Ovary (tissue), 9 donors: ENCODE data around the gene PHKB. TPM values are rescaled to one million over a fixed set of nuclear protein-coding genes. Genes with fewer than 3 reads are reported as not detected.

ENCODE experiments used
- DNase-seq, 5 donors: peaks; one replicate each; pipeline ENCODE4 v3.0.0-alpha.2; 2019 to 2020
- H3K27ac ChIP-seq, 2 donors: fragments of 200-600 bp; one replicate each; pipeline versions ENCODE4 v1.5.1 to v1.8.0; 2019 to 2022
- H3K27me3 ChIP-seq: fragments of 200-600 bp; one replicate; pipeline ENCODE4 v1.8.0; 2022
- H3K36me3 ChIP-seq: fragments of 200-600 bp; sonication (generic); one replicate; pipeline ENCODE4 v1.5.1; 2019
- H3K4me1 ChIP-seq: one replicate; pipeline ENCODE4 v1.8.1; 2013; ENCODE audit warnings: mild to moderate bottlenecking, moderate library complexity; ENCODE audit not compliant: insufficient read depth
- H3K4me3 ChIP-seq: fragments of 200-600 bp; sonication (generic); one replicate; pipeline ENCODE4 v1.5.1; 2017
- H3K9me3 ChIP-seq, 2 donors: fragments of 200-600 bp in 1 of 2; sonication (generic) in 1 of 2; one replicate each; pipeline versions ENCODE4 v1.5.1 to v1.8.1; 2013 to 2019; ENCODE audit warnings: mild to moderate bottlenecking in 1 of 2, moderate library complexity in 1 of 2
- EP300 ChIP-seq: sonication (generic); formaldehyde crosslinking; IDR thresholded peaks from one replicate; pipeline ENCODE4 v1.6.1; 2017; ENCODE audit warnings: antibody characterized with exemption
- POLR2A ChIP-seq: fragments of 450-650 bp; IDR thresholded peaks from one replicate; pipeline ENCODE4 v1.6.1; 2017; ENCODE audit warnings: antibody characterized with exemption, mild to moderate bottlenecking, moderate library complexity
- WGBS, 3 donors: extraction: QIAGEN DNeasy Blood & Tissue Kit in 1 of 3; methylation state at CpG; one replicate each; pipeline versions ENCODE4 v1.1.5 to v1.1.7; 2013 to 2017; 5-methylcytosine and 5-hydroxymethylcytosine counted together
- intact Hi-C, 4 donors: fragments of 100-400 bp; cut with DNase I; formaldehyde crosslinking; loops; one replicate each; pipeline versions ENCODE4 v1.11.0 to v1.15.1; 2022 to 2023
- polyA plus RNA-seq, 2 donors: library from polyadenylated mRNA; stranded (reverse); fragments of 200-250 nt in 1 of 2; fragments of 350-450 nt in 1 of 2; fragmentation: Illumina TruSeq in 1 of 2; extraction: RNeasy Lipid Tissue Mini Kit (QIAGEN cat#74804) in 1 of 2; gene quantifications; one replicate each; pipeline ENCODE4 v1.2.3, GENCODE V29; 2013 to 2014
- total RNA-seq, 7 donors: library from RNA; depleted of rRNA in 2 of 7; stranded (reverse); fragments of >200 nt in 2 of 7; fragmentation: NEBNext Ultra II Directional in 3 of 7; extraction: Animal tissue kit (Norgen Biotek cat#: 25700) in 3 of 7; gene quantifications; one replicate each; pipeline versions ENCODE4 v1.1.0 to v1.2.4, GENCODE V29; 2016 to 2023
- TF ChIP-seq, protein P1 (sequence below), 3 donors: fragments of 450-650 bp in 2 of 3; fragments of 200-600 bp in 1 of 3; IDR thresholded peaks; one replicate each; pipeline versions ENCODE4 v1.5.1 to v1.8.0; 2016 to 2022; ENCODE audit warnings: antibody characterized with exemption in 3 of 3, mild to moderate bottlenecking in 1 of 3
- donor health status: DM: no; HTN: no; CAD: no; lungs with moderate emphysema.
- donor health status: DM: no; HTN: no; CAD: no.
- donor health status: Bipolar disorder and iron deficiency.
- donor health status: DM: yes; HTN: yes; CAD: no.
- donor health status: DM: no; HTN: no; CAD: no.
- donor health status: DM: yes; HTN: yes; CAD: no.

The PHKB gene
- total and polyA plus RNA-seq, 9 donors = 16.5 to 86.6 (median 59.4) TPM

GRCh38 chr16:47644661-47645060, 183.5 kb downstream of the PHKB start:
- Histone ChIP-seq H3K4me1 (no peaks in the 10 kb centered on the region), H3K27me3 (no peaks in the 10 kb centered on the region), H3K4me3 (no peak overlapping the region), H3K36me3 (no peaks in the 10 kb centered on the region), H3K27ac (no peak overlapping the region), H3K9me3 (no peaks in the 10 kb centered on the region)
- intact Hi-C loops = no loop called here
- TF ChIP-seq EP300 (no peak), POLR2A (no peak)
- TF ChIP-seq, protein P1, sequence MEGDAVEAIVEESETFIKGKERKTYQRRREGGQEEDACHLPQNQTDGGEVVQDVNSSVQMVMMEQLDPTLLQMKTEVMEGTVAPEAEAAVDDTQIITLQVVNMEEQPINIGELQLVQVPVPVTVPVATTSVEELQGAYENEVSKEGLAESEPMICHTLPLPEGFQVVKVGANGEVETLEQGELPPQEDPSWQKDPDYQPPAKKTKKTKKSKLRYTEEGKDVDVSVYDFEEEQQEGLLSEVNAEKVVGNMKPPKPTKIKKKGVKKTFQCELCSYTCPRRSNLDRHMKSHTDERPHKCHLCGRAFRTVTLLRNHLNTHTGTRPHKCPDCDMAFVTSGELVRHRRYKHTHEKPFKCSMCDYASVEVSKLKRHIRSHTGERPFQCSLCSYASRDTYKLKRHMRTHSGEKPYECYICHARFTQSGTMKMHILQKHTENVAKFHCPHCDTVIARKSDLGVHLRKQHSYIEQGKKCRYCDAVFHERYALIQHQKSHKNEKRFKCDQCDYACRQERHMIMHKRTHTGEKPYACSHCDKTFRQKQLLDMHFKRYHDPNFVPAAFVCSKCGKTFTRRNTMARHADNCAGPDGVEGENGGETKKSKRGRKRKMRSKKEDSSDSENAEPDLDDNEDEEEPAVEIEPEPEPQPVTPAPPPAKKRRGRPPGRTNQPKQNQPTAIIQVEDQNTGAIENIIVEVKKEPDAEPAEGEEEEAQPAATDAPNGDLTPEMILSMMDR (IDR thresholded peaks at IDR 0.05) = no peak
- DNase-seq = no peak

DNA sequence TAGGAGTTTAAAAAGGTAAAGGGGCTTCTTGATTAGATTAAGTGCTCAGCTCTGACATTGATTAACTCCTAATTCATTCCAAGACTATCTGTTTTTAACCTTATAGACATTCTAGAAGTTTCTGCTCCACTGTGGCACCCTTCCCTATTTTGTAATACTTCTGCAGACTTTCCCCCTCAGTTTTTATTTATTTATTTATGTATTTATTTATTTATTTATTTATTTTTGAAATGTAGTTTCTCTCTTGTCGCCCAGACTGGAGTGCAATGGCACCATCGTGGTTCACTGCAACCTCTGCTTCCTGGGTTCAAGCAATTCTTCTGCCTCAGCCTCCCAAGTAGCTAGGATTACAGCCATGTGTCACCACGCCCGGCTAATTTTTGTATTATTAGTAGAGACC, 185.8 kb downstream of the PHKB start:
- no peak for TF ChIP-seq EP300
- no peak for TF ChIP-seq POLR2A
- TF ChIP-seq, protein P1 (IDR thresholded peaks at IDR 0.05) = no peak
- DNase-seq = no peak
- WGBS, 3 donors = 96 to 98% (median 96%) methylated on average over 4 of the region's 4 CpGs

DNA sequence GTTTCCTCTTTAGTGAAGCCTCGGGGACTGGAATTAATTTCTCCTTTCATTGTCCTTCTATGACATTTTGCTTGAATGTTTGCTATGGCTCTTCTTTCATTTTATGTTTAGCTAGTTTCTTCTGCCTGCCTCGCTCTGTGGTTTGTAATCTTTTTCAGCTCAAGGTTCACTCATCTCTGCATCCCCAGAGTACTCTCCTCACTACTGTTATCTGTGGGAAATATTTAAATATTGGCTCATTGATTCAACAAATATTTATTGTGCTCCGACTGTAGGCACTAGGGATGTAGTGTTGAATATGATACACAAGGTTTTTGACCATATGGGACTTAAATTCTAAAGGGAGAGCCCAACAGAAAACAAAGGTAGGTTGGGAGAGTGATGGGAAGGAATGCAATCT, 195.9 kb downstream of the PHKB start:
- intact Hi-C loops = no loop called here
- 78 to 85% (median 81%) methylated on average over 3 of the region's 3 CpGs for WGBS, 3 donors
- H3K36me3 ChIP-seq = no peaks in the 10 kb centered on the region
- no peaks in the 10 kb centered on the region for H3K27me3 ChIP-seq
- no peaks in the 10 kb centered on the region for H3K9me3 ChIP-seq
- no peak overlapping the region for H3K27ac ChIP-seq
- TF ChIP-seq EP300 (no peak), POLR2A (no peak)
- TF ChIP-seq, protein P1 (IDR thresholded peaks at IDR 0.05) = no peak
- no peak for DNase-seq
- no peak overlapping the region for H3K4me3 ChIP-seq
- no peaks in the 10 kb centered on the region for H3K4me1 ChIP-seq

More for the DNA sequence above, 185.8 kb downstream of the PHKB start:
- H3K36me3 ChIP-seq = no peaks in the 10 kb centered on the region
- no peak overlapping the region for H3K4me3 ChIP-seq
- H3K27me3 ChIP-seq = no peaks in the 10 kb centered on the region
- H3K27ac ChIP-seq = no peak overlapping the region
- H3K9me3 ChIP-seq = no peaks in the 10 kb centered on the region
- intact Hi-C loops = no loop called here
- H3K4me1 ChIP-seq = no peaks in the 10 kb centered on the region

DNA sequence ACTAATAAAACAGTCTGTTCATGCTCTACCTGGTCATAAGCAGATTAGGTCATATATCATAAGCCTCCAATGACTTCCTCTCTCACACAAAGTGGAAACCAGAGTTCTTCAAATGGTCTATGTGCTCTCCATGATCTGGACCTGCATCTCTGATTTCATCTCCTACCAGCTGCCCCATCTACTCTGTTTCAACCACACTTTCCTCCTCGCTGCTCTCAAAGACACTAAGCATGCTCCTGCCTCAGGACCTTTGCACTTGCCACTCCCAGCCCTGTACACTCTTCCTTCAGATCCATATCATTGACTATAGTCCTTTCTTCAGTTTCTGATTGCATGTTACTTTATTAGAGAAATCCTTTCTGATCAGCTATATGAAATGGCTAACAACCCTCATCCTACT, 196.8 kb downstream of the PHKB start:
- Histone ChIP-seq H3K9me3 (no peaks in the 10 kb centered on the region), H3K36me3 (no peaks in the 10 kb centered on the region), H3K27ac (no peak overlapping the region), H3K4me1 (no peaks in the 10 kb centered on the region), H3K27me3 (no peaks in the 10 kb centered on the region), H3K4me3 (no peak overlapping the region)
- intact Hi-C loops = no loop called here
- TF ChIP-seq EP300 (no peak), POLR2A (no peak)
- TF ChIP-seq, protein P1 (IDR thresholded peaks at IDR 0.05) = no peak
- no peak for DNase-seq
- WGBS, 3 donors = 96 to 100% (median 98%) methylated on average over 1 of the region's 1 CpG

- TF ChIP-seq EP300 = no peak
- TF ChIP-seq, protein P1 (IDR thresholded peaks at IDR 0.05) = no peak
- H3K36me3 ChIP-seq = no peaks in the 10 kb centered on the region
- H3K9me3 ChIP-seq = no peaks in the 10 kb centered on the region
- intact Hi-C loops = no loop called here
- no peaks in the 10 kb centered on the region for H3K4me1 ChIP-seq
- H3K27ac ChIP-seq = no peak overlapping the region
- no peak overlapping the region for H3K4me3 ChIP-seq
- DNase-seq = no peak
- H3K27me3 ChIP-seq = no peaks in the 10 kb centered on the region
- WGBS, 3 donors = 88 to 92% (median 90%) methylated on average over 4 of the region's 4 CpGs
Measured at GRCh38 chr16:47660540-47660939, 199.4 kb downstream of the PHKB start.
